HEK293T (cell line): ENCODE results near the gene ADGRD1.

Experiments
- CTCF ChIA-PET: fragments of 350-600 bp; formaldehyde crosslinking; extraction: SDS; loops from one replicate; lab custom pipeline; 2021; ENCODE audit warnings: antibody characterized with exemption, inconsistent platforms; lab: Yijun Ruan, JAX
- POLR2A ChIA-PET: fragments of 350-600 bp; formaldehyde crosslinking; extraction: SDS; loops from one replicate; lab custom pipeline; 2020; ENCODE audit warnings: antibody characterized with exemption, inconsistent platforms; lab: Yijun Ruan, JAX
- DNase-seq: peaks from one replicate; pipeline ENCODE4 v3.0.0; 2012; ENCODE audit warnings: mixed read lengths; ENCODE audit errors: extremely low spot score
- ARNT ChIP-seq: fragments of 450-650 bp; IDR thresholded peaks from 2 replicates; pipeline ENCODE4 v1.6.1; 2017; ENCODE audit warnings: mild to moderate bottlenecking
- BHLHE40 ChIP-seq: fragments of 450-650 bp; IDR thresholded peaks from 2 replicates; pipeline ENCODE4 v1.6.1; 2016; ENCODE audit warnings: mild to moderate bottlenecking, moderate library complexity, borderline replicate concordance
- CTBP1 ChIP-seq: fragments of 450-650 bp; IDR thresholded peaks from 2 replicates; pipeline ENCODE4 v1.6.1; 2016; ENCODE audit warnings: borderline replicate concordance
- ELF4 ChIP-seq: fragments of 450-650 bp; IDR thresholded peaks from 2 replicates; pipeline ENCODE4 v1.6.1; 2017; ENCODE audit warnings: antibody characterized with exemption
- FOXA1 ChIP-seq: fragments of 450-650 bp; IDR thresholded peaks from 2 replicates; pipeline ENCODE4 v1.6.1; 2016; ENCODE audit warnings: mild to moderate bottlenecking
- FOXK2 ChIP-seq: fragments of 450-650 bp; IDR thresholded peaks from 2 replicates; pipeline ENCODE4 v1.6.1; 2016; ENCODE audit warnings: mild to moderate bottlenecking
- FOXM1 ChIP-seq: fragments of 450-650 bp; IDR thresholded peaks from 2 replicates; pipeline ENCODE4 v1.6.1; 2017; ENCODE audit warnings: mild to moderate bottlenecking, borderline replicate concordance
- HDGF ChIP-seq: fragments of 450-650 bp; IDR thresholded peaks from 2 replicates; pipeline ENCODE4 v1.6.1; 2017; ENCODE audit warnings: antibody characterized with exemption, borderline replicate concordance
- L3MBTL2 ChIP-seq: fragments of 450-650 bp; conservative IDR thresholded peaks from 2 replicates; pipeline ENCODE4 v1.6.1; 2016; ENCODE audit warnings: mild to moderate bottlenecking
- LEF1 ChIP-seq: fragments of 450-650 bp; IDR thresholded peaks from 2 replicates; pipeline ENCODE4 v1.6.1; 2017; ENCODE audit warnings: mild to moderate bottlenecking, borderline replicate concordance
- NFRKB ChIP-seq: fragments of 450-650 bp; IDR thresholded peaks from 2 replicates; pipeline ENCODE4 v1.6.1; 2016; ENCODE audit warnings: mild to moderate bottlenecking, moderate library complexity
- SP1 ChIP-seq: fragments of 450-650 bp; IDR thresholded peaks from 2 replicates; pipeline ENCODE4 v1.6.1; 2017
- SUZ12 ChIP-seq: fragments of 450-650 bp; IDR thresholded peaks from 2 replicates; pipeline ENCODE4 v1.6.1; 2016; ENCODE audit warnings: mild to moderate bottlenecking
- TARDBP ChIP-seq: fragments of 450-650 bp; IDR thresholded peaks from 2 replicates; pipeline ENCODE4 v1.6.1; 2016
- ZNF384 ChIP-seq: fragments of 450-650 bp; IDR thresholded peaks from 2 replicates; pipeline ENCODE4 v1.6.1; 2016
- TF ChIP-seq, protein P1 (sequence below): fragments of 450-650 bp; IDR thresholded peaks from 2 replicates; pipeline ENCODE4 v1.6.1; 2016

ADGRD1 gene

GRCh38 chr12:131134523-131135310, 181.0 kb downstream of the ADGRD1 start:
- CTCF ChIA-PET, result interaction anchor here (1.4 to 4.1 kb wide), 2 partner anchors 30 to 219 kb away, joined by 4 to 38 read pairs; no protein-coding TSS in a partner anchor
- TF ChIP-seq HDGF, result no peak
- DNase-seq, result no peak

GRCh38 chr12:131135311-131135785, 181.6 kb downstream of the ADGRD1 start:
- no peak for DNase-seq
- ChIA-PET CTCF (no interaction called here), POLR2A (no interaction called here)
- no peak for TF ChIP-seq NFRKB
- no peak for TF ChIP-seq FOXK2
- no peak for TF ChIP-seq L3MBTL2

More at GRCh38 chr12:131134523-131135310, 181.0 kb downstream of the ADGRD1 start:
- POLR2A ChIA-PET, result no interaction called here

DNA sequence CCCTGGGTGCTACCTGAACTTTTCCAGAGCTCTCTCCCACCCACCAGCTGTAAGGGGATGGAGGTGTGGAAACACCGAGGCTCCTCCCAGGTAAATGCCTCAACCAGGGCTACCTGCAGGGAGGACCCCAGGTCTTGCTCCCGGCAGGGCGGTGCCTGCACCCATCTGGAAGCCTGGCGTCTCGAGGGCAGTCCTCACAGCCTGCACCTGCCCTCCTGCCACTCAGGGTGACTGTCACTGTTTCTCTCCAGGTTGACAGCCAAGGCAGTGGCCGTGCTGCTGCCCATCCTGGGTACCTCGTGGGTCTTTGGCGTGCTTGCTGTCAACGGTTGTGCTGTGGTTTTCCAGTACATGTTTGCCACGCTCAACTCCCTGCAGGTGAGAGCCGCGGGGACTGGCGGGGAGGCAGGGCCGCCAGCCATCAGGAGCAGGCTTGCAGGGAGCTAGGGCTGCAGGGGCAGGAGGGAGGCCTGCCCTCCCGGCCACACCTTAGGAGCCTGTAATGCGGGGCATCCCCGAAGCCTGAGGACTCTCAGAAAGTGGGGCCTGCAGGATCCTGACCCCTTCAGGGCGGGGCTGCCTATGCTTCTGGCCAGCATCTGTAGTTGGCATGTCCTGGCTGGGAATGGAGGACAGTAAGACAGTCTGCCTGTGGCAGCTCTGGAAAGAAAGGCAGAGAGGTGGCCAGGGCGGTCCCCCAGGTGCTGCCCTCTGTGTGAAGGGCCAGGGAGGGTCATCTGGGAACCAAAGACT, 182.3 kb downstream of the ADGRD1 start:
- TF ChIP-seq SUZ12 (no peak), L3MBTL2 (no peak), ARNT (no peak), ELF4 (no peak), FOXK2 (no peak), LEF1 (no peak), ZNF384 (no peak), FOXA1 (no peak), BHLHE40 (no peak), CTBP1 (no peak), NFRKB (no peak), SP1 (no peak), FOXM1 (no peak), TARDBP (no peak), HDGF (no peak)
- TF ChIP-seq, protein P1, sequence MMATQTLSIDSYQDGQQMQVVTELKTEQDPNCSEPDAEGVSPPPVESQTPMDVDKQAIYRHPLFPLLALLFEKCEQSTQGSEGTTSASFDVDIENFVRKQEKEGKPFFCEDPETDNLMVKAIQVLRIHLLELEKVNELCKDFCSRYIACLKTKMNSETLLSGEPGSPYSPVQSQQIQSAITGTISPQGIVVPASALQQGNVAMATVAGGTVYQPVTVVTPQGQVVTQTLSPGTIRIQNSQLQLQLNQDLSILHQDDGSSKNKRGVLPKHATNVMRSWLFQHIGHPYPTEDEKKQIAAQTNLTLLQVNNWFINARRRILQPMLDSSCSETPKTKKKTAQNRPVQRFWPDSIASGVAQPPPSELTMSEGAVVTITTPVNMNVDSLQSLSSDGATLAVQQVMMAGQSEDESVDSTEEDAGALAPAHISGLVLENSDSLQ, result no peak
- CTCF ChIA-PET, result no interaction called here
- DNase-seq, result no peak
- POLR2A ChIA-PET, result no interaction called here

DNA sequence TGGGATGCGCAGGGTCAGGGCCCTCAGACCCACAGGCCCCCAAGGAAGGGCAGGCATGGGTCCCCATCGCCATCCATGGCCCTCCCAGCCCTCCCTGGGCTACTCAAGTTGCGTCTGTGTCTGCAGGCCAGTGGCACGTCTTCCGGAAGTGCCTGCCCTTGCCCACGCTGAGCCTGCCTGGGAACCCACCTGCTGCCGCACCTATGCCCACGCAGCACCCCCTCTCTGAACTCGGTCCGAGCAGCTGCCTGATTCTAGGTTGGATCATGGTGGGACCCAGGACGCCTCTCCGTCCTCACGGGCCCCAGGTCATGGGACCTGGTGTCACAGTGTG, 182.8 kb downstream of the ADGRD1 start:
- TF ChIP-seq NFRKB (no peak), FOXM1 (no peak), HDGF (no peak), SUZ12 (no peak), ARNT (no peak), FOXK2 (no peak), FOXA1 (no peak), LEF1 (no peak), CTBP1 (no peak), ELF4 (no peak), TARDBP (no peak), BHLHE40 (no peak), L3MBTL2 (no peak)
- TF ChIP-seq, protein P1, result no peak
- ChIA-PET POLR2A (interaction anchor here (0.6 kb wide), 1 partner anchor 43 kb away, joined by 3 read pairs; no protein-coding TSS in a partner anchor), CTCF (interaction anchor here (0.8 kb wide), 1 partner anchor 93 kb away, joined by 3 read pairs; no protein-coding TSS in a partner anchor)
- no peak for DNase-seq

- DNase-seq, result no peak
- TF ChIP-seq ELF4, result no peak
- no peak for TF ChIP-seq BHLHE40
- TF ChIP-seq, protein P1, result no peak
- no peak for TF ChIP-seq L3MBTL2
- no peak for TF ChIP-seq ARNT
- TF ChIP-seq FOXK2, result no peak
- no peak for TF ChIP-seq FOXM1
- TF ChIP-seq CTBP1, result no peak
- TF ChIP-seq ZNF384, result no peak
- CTCF ChIA-PET, result interaction anchor here (0.8 kb wide), 1 partner anchor 92 kb away, joined by 3 read pairs; no protein-coding TSS in a partner anchor
- POLR2A ChIA-PET, result interaction anchor here (0.6 kb wide), 1 partner anchor 44 kb away, joined by 3 read pairs; no protein-coding TSS in a partner anchor
These were observed 183.5 kb downstream of the ADGRD1 start for GRCh38 chr12:131137009-131137835.
